ENCODE data around the gene HDAC3.

Gene HDAC3

DNA sequence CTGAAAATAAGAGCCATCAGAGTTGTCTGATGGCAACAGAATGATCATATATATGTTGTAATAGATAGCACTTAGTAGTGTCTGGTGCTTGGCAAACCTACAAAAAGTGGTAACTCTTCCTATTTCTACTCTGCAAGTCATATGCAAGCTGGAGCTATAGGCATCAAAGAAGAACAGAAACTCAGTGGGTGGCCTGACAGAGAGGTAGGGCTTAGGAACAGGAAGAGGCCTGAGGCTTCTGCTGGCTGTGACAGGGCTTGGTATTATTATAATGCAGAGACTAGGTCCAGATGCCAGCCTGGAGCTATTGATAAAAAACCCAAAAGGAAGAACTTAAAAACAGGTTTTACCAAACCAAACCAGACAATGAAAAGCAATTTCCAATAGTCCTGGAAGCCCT, 13.5 kb downstream of the HDAC3 start:
- H3K4me3 ChIP-seq (ENCODE audit: low read depth, low read length): no peak overlapping the region
- no peak for DNase-seq
- in situ Hi-C loops (cut with HindIII; ENCODE audit: low pct_ligation_motif_present, low sequenced_read_pairs): no loop called here
- H3K36me3 ChIP-seq (replicated peaks): peaks cover 51% of the 10 kb centered on the region
- no peaks in the 10 kb centered on the region for H3K27me3 ChIP-seq (replicated peaks)
- H3K27ac ChIP-seq: no peak overlapping the region
- TF ChIP-seq, protein P1, sequence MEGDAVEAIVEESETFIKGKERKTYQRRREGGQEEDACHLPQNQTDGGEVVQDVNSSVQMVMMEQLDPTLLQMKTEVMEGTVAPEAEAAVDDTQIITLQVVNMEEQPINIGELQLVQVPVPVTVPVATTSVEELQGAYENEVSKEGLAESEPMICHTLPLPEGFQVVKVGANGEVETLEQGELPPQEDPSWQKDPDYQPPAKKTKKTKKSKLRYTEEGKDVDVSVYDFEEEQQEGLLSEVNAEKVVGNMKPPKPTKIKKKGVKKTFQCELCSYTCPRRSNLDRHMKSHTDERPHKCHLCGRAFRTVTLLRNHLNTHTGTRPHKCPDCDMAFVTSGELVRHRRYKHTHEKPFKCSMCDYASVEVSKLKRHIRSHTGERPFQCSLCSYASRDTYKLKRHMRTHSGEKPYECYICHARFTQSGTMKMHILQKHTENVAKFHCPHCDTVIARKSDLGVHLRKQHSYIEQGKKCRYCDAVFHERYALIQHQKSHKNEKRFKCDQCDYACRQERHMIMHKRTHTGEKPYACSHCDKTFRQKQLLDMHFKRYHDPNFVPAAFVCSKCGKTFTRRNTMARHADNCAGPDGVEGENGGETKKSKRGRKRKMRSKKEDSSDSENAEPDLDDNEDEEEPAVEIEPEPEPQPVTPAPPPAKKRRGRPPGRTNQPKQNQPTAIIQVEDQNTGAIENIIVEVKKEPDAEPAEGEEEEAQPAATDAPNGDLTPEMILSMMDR (IDR thresholded peaks at IDR 0.05; ENCODE audit: low read depth, low read length, missing control alignments): no peak

DNA sequence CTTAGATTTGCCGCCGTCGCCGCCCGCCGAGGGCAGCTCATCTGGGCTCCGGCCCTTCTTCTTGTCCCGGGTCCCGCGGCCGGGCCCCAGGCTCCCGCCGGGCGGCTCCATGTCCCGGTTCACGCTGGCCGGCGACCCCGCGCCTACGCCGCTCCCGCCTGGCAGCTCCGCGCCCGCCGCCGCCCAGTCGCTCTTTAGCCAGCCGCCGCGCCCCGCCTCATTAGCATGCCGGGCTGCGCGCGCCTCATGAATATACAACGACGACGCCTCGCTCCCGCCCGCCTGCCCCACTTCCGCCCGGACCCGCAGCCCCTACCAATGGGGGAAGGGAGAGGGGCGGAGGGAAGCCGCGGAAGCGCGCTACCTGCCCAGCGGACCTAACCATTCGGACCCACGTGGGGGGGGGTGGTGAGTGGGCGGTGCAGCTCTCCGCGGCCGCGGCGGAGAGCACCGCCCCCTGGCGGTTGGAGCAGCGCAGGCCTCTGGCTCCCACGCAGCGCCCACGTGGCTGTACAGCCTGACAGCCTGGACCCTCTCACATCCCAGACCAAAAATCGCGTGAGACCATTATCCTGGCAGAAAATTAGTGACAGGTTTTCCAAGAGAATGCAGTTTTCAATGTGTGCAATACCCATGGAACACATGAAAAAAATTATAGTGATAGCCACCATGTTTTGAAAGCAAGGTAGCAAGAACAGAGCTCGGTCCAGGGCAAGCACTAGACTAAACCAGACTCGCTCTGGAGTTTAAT, 17.7 kb downstream of the HDAC3 start, which contains the start of gene DIAPH1:
TSS of gene DIAPH1 (minus strand) at position 197 of the 751 bp plus-strand sequence. CDS start at position 111, 86 bp downstream.
- in situ Hi-C loops (cut with HindIII; ENCODE audit: low pct_ligation_motif_present, low sequenced_read_pairs): no loop called here
- Histone ChIP-seq H3K27ac (peak within 1 kb of the TSS; percentile 43), H3K27me3 (replicated peaks) (no peaks in the 10 kb centered on the region), H3K36me3 (replicated peaks) (peaks cover 27% of the 10 kb centered on the region), H3K4me3 (ENCODE audit: low read depth, low read length) (peak within 1 kb of the TSS; percentile 83)
- TF ChIP-seq, protein P1 (IDR thresholded peaks at IDR 0.05; ENCODE audit: low read depth, low read length, missing control alignments): peak; percentile 87
- peak; percentile 93 for DNase-seq

- no peaks in the 10 kb centered on the region for H3K27me3 ChIP-seq (replicated peaks)
- in situ Hi-C loops (cut with HindIII; ENCODE audit: low pct_ligation_motif_present, low sequenced_read_pairs): no loop called here
- peak overlapping the region; percentile 43 for H3K27ac ChIP-seq
- TF ChIP-seq, protein P1 (IDR thresholded peaks at IDR 0.05; ENCODE audit: low read depth, low read length, missing control alignments): no peak
- no peak for DNase-seq
- H3K4me3 ChIP-seq (ENCODE audit: low read depth, low read length): peak overlapping the region; percentile 83
- peaks cover 23% of the 10 kb centered on the region for H3K36me3 ChIP-seq (replicated peaks)
Observed at GRCh38 chr5:141618030-141618803, 18.4 kb downstream of the HDAC3 start.

GRCh38 chr5:141617682-141618029, 19.0 kb downstream of the HDAC3 start:
- TF ChIP-seq, protein P1 (IDR thresholded peaks at IDR 0.05; ENCODE audit: low read depth, low read length, missing control alignments): no peak
- in situ Hi-C loops (cut with HindIII; ENCODE audit: low pct_ligation_motif_present, low sequenced_read_pairs): no loop called here
- no peak for DNase-seq
- no peaks in the 10 kb centered on the region for H3K27me3 ChIP-seq (replicated peaks)
- H3K36me3 ChIP-seq (replicated peaks): peaks cover 20% of the 10 kb centered on the region
- H3K27ac ChIP-seq: no peak overlapping the region
- H3K4me3 ChIP-seq (ENCODE audit: low read depth, low read length): peak overlapping the region; percentile 83

DNA sequence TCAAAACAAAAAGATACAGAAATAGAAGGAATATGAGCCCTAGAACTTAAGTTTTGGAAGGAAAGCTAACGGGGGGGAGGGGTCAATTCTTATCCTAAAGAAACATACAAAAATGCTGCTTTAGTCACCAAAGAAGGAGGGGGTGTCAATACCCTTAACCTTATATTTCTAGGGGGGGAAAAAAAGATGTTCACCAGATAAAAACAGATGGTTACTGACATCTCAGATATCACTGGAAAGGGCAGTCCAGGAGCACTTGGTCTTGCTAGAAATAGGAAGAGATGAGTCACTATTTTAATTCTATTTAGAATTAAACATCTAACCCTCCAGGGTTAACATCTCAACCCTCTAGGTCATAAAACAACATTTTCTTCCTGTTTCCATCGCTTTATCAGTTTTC, 19.5 kb downstream of the HDAC3 start:
- H3K27me3 ChIP-seq (replicated peaks): no peaks in the 10 kb centered on the region
- in situ Hi-C loops (cut with HindIII; ENCODE audit: low pct_ligation_motif_present, low sequenced_read_pairs): no loop called here
- H3K27ac ChIP-seq: no peak overlapping the region
- TF ChIP-seq, protein P1 (IDR thresholded peaks at IDR 0.05; ENCODE audit: low read depth, low read length, missing control alignments): no peak
- no peak for DNase-seq
- peak overlapping the region; percentile 83 for H3K4me3 ChIP-seq (ENCODE audit: low read depth, low read length)
- H3K36me3 ChIP-seq (replicated peaks): peaks cover 18% of the 10 kb centered on the region

Data from brain microvascular endothelial cell (primary cell).